LNCaP clone FGC (cell line): Measurements from ENCODE around the gene HSPB2.

Source experiments
- DNase-seq: peaks from one replicate; pipeline ENCODE4 v3.0.0-alpha.2; 2011; ENCODE audit warnings: low read depth
- H3K4me3 ChIP-seq: 2 replicates; pipeline ENCODE4 v1.5.1; 2011; ENCODE audit warnings: mild to moderate bottlenecking, low read depth, low read length, control low read depth
- TF ChIP-seq, protein P1 (sequence below): IDR thresholded peaks from 2 replicates; pipeline ENCODE4 v1.5.1; 2012; ENCODE audit warnings: mild to moderate bottlenecking; ENCODE audit not compliant: control insufficient read depth, insufficient read depth; ENCODE audit errors: extremely low read depth

HSPB2 gene

DNA sequence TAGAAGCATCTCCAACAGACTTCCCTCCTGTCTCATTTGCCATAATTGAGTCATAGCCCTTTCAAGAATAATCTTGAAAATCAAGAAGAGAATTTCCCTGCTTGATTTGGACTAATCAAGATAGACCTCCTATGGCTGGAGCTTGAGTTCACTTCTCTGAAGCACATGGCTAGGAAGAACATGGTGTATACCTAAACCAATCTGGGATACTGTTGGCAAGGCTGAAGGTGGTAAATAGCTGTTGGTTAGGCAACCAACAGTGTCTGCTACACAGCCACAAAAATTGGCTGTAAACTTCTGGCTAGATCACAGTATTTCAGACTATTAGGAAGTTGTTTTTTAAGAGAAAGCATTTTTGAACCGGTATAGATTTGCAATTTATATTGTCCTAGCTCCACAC is 5.9 kb upstream of the HSPB2 start:
- no peak for DNase-seq
- no peak overlapping the region for H3K4me3 ChIP-seq
- TF ChIP-seq, protein P1, sequence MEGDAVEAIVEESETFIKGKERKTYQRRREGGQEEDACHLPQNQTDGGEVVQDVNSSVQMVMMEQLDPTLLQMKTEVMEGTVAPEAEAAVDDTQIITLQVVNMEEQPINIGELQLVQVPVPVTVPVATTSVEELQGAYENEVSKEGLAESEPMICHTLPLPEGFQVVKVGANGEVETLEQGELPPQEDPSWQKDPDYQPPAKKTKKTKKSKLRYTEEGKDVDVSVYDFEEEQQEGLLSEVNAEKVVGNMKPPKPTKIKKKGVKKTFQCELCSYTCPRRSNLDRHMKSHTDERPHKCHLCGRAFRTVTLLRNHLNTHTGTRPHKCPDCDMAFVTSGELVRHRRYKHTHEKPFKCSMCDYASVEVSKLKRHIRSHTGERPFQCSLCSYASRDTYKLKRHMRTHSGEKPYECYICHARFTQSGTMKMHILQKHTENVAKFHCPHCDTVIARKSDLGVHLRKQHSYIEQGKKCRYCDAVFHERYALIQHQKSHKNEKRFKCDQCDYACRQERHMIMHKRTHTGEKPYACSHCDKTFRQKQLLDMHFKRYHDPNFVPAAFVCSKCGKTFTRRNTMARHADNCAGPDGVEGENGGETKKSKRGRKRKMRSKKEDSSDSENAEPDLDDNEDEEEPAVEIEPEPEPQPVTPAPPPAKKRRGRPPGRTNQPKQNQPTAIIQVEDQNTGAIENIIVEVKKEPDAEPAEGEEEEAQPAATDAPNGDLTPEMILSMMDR: no peak

DNA sequence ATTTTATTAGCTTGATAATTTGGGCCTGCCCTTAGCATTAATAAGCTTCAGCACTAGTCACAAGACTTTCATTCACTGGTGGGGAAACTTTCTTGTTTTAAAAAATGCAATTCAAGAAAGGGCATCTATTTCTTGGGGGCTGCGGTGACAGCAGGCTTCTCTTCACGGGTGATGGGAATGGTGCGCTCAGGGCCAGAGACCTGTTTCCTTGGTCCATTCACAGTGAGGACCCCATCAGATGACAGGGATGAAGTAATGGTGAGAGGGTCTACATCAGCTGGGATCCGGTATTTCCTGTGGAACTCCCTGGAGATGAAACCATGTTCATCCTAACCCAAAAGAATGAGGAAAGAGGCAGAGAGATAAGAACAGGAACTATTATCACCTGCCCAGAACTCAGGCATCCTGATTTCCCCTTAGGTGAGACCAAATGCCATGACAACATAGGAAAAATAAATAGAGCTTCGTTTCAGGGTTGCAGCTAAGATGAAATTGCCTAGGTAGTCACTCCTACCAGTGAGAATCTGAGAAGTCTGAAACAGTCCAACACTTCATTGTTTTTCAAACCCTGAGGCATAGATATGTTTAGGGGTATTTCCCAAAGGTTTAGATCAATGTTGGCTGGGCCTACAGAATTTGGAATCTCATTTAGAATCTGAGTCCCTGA is 3.8 kb upstream of the HSPB2 start:
- DNase-seq: no peak
- TF ChIP-seq, protein P1: no peak
- H3K4me3 ChIP-seq: no peak overlapping the region

DNA sequence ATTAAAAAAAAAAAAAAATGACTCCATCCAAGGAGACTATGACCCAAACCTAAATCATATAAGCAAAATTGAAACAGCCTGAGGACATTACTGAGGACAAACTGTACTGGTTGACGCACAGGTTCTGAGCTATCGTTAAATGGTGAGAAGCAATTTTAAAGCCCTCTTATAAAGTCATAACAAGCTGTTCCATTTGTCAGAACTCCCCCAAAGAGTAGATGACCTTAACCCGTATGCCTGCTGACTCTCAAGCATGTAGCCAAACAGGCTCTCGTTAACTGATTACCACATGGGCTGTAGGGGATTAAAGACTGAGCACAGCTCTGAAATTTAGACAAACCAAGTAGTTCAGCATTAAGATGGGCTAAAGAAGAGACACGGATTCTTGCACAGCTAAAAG is 3.2 kb upstream of the HSPB2 start:
- H3K4me3 ChIP-seq: no peak overlapping the region
- no peak for DNase-seq
- TF ChIP-seq, protein P1: no peak

DNA sequence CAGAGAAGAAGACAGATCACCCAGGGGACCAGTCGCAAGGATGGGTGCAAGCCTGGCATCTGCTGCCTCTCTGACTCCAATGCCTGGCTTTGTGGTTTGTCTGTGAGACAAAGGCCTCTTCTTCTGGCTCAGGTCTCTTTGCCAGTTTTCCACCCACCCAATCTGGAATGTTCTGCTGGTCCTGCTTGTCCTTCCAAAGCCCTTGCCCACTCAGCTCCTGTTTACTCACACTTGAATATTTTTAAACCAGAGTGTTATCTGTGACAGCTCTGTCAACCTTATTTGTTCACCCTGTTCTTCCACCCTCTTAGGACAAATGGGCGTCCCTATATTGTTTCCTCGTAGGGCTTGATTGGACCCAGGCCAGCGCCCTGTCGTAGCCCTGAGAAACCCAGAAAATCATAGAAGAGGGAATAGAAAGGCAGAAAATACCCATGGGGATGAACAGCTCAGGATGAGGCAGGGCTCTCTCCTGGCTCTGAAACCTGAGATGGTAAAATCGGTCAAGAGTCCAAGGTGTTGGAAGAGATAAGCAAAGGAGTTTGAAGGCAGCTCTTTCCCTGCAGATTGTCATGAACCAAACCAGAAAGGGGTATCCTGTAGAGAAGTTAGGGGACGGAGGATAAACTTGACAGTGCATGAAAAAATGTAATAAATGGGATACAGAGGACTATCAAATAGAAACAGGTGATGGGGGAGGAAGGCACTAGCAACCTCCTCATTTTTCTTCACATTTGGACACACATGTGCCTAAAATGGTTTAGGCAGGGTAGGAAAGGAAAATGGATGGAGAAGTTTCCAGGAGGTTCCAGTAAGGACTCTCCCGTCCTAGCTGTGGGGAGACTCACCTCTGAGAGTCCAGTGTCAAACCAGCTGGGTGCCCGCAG is 1.6 kb upstream of the HSPB2 start:
- TF ChIP-seq, protein P1: no peak
- no peak overlapping the region for H3K4me3 ChIP-seq
- no peak for DNase-seq

DNA sequence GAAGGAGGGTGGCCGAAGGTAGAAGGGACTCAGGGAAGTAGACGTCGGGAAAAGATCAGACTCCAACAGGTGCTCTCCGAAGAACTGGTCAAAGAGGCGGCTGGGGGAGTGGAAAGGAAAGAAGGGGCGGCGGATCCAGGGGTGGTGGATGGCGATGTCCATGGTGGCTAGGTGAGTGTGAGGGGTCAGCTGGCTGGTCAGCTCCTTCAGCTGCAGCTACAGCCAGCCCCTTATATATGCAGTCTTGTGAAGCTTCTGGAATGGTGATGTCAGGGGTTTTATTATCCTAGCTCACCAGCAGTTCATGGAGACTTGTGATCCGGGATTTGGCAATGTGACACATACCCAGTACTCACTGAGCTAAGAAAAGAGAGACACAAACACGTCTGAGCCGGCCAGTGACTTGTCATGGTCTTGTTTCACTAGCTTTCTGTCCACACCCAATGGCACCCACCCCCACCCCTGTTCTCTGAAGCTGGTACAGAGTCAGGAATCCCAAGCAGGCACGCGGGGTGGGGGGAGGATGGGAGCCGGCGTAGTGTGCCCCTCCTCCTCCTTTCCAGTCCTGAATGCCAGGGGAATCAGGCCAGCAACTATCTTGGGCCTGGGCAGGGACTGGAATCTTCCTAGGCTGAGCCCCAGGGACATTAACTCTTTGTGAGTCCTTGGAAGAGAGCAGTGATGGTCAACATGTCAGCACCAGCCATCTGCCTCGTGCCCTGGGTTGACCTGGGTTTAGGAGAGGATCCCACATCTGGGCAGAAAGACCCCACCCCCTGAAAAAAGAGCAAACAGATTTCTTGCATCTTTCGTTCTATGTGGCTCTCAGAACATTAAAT is 752 bp upstream of the HSPB2 start, which contains the start of gene CRYAB:
CRYAB (minus strand) TSS at position 208 of the 839 bp plus-strand sequence; CDS start at position 162, 46 bp downstream.
- TF ChIP-seq, protein P1: no peak
- no peak within 1 kb of the TSS for H3K4me3 ChIP-seq
- DNase-seq: no peak

DNA sequence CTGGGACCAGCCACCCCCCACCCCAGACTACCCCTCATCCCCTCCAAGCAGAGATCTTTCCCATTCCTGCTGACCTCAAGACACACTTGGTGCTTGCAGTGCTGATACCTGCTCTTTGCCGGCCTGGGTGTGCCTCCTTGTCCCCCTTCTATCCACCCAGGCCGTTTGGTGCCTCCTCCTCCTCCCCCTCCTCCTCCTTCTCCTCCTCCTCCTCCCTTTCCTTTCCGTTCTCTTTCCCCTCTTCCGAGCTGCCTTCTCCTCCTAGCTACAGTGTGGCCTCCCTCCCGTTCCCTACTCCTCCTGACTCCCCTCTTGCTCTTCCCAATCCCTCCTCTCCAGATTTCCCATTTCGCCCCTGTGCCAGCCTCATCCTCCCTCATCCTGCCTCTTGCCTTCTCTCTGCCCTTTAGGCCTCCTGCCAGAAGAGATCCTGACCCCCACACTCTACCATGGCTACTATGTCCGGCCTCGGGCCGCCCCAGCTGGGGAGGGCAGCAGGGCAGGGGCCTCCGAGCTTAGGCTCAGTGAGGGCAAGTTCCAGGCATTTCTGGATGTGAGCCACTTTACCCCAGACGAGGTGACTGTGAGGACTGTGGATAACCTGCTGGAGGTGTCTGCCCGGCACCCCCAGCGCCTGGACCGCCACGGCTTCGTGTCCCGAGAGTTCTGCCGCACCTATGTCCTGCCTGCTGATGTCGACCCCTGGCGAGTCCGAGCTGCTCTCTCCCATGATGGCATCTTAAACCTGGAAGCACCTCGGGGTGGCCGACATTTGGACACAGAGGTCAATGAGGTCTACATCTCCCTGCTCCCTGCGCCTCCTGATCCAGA is 712 bp downstream of the HSPB2 start:
- no peak for DNase-seq
- TF ChIP-seq, protein P1: no peak
- H3K4me3 ChIP-seq: no peak overlapping the region
